Osteocyte (in vitro differentiated cells): ENCODE measurements around the gene TRIM16. TPM values are rescaled to one million over a fixed set of nuclear protein-coding genes. Genes with fewer than 3 reads are reported as not detected.
A peak's percentile ranks its signal among the peaks of the same experiment; 100 is the strongest.
"Not testable (repeated sequence)": the region's sequence is repeated elsewhere in the genome, so short reads cannot be mapped to it uniquely, and the experiment has no call there.

Source experiments
- DNase-seq: peaks from one replicate; pipeline ENCODE4 v3.0.0; 2021; ENCODE audit warnings: mixed read lengths; ENCODE audit not compliant: unreplicated experiment; ENCODE audit errors: extremely low spot score
- H3K27ac Mint-ChIP-seq: one replicate; pipeline ENCODE4 v1.8.0; 2021; ENCODE audit warnings: mild to moderate bottlenecking, mixed read lengths; ENCODE audit not compliant: unreplicated experiment
- H3K27me3 Mint-ChIP-seq: one replicate; pipeline ENCODE4 v1.8.0; 2021; ENCODE audit warnings: mixed read lengths; ENCODE audit not compliant: unreplicated experiment
- H3K36me3 Mint-ChIP-seq: one replicate; pipeline ENCODE4 v1.8.0; 2021; ENCODE audit warnings: mixed read lengths; ENCODE audit not compliant: unreplicated experiment
- H3K4me1 Mint-ChIP-seq: one replicate; pipeline ENCODE4 v1.8.0; 2021; ENCODE audit warnings: mixed read lengths; ENCODE audit not compliant: unreplicated experiment
- H3K4me3 Mint-ChIP-seq: one replicate; pipeline ENCODE4 v1.8.0; 2021; ENCODE audit warnings: mild to moderate bottlenecking, moderate library complexity, mixed read lengths; ENCODE audit not compliant: unreplicated experiment
- H3K9me3 Mint-ChIP-seq: one replicate; pipeline ENCODE4 v1.8.0; 2021; ENCODE audit warnings: mixed read lengths; ENCODE audit not compliant: unreplicated experiment
- total RNA-seq: library from RNA; stranded (reverse); gene quantifications from 2 replicates; pipeline ENCODE4 v1.2.1, GENCODE V29; 2021

TRIM16 gene
- total RNA-seq, 1 donor from 2014 or later, result 23.5 TPM

DNA sequence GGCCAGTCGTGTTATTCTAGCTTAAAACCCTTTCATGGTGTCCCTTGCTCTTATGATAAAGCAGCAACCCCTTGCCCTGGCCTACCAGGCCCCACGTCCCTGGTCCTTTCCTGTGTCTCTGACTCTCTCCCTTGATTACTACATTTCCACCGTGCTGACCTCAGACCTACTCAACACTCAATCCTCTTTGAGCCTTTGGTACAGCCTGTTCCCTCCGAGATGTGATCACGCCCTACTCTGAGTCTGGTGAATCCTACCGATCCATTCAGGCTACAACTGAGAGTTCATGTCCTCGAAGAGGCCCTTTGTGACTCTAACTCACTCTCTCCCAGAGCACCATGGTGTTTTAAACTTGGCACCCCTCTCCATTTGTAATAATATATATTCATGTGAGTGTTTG lies 54.1 kb downstream of the TRIM16 start:
- not testable (repeated sequence) for H3K27ac Mint-ChIP-seq, H3K4me3 Mint-ChIP-seq, H3K4me1 Mint-ChIP-seq, DNase-seq, H3K9me3 Mint-ChIP-seq, H3K27me3 Mint-ChIP-seq
- peaks cover 17% of the 10 kb centered on the region for H3K36me3 Mint-ChIP-seq

- H3K27me3 Mint-ChIP-seq, H3K9me3 Mint-ChIP-seq, H3K27ac Mint-ChIP-seq, H3K36me3 Mint-ChIP-seq, H3K4me3 Mint-ChIP-seq, DNase-seq, H3K4me1 Mint-ChIP-seq: not testable (repeated sequence)
Observed at GRCh38 chr17:15623661-15624209, 60.4 kb downstream of the TRIM16 start.

DNA sequence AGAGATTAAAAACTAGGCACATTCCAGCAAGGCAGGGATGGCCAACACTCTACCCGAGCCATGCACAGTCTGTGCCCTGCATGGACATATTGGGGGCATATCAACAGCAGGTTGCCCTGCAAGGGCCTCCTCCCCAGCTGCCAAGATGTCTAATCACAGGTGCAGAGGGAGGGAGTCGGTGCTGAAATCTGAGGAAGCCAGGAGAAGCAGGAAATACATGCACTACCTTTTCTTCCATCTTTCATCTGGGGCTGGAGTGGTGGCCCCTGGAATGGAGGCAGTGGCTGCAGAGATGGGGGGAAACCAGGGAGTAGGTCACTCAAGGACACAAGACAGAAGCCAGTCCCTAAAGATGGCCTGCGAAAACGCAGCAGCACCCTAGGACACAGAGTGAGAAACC lies 60.9 kb downstream of the TRIM16 start:
- H3K4me1 Mint-ChIP-seq, H3K9me3 Mint-ChIP-seq, H3K4me3 Mint-ChIP-seq: not testable (repeated sequence)

GRCh38 chr17:15622124-15622523 lies 62.0 kb downstream of the TRIM16 start:
- not testable (repeated sequence) for H3K27me3 Mint-ChIP-seq, DNase-seq, H3K9me3 Mint-ChIP-seq, H3K4me3 Mint-ChIP-seq, H3K4me1 Mint-ChIP-seq, H3K27ac Mint-ChIP-seq, H3K36me3 Mint-ChIP-seq

More for the DNA sequence above, 60.9 kb downstream of the TRIM16 start:
- H3K27me3 Mint-ChIP-seq, H3K36me3 Mint-ChIP-seq, DNase-seq, H3K27ac Mint-ChIP-seq: not testable (repeated sequence)

GRCh38 chr17:15619331-15620058 lies 64.6 kb downstream of the TRIM16 start, which contains the start of gene FBXW10B:
Gene FBXW10B (minus strand): TSS chr17:15619704. CDS start chr17:15619512, 192 bp downstream.
- DNase-seq, H3K4me1 Mint-ChIP-seq, H3K27me3 Mint-ChIP-seq, H3K27ac Mint-ChIP-seq, H3K9me3 Mint-ChIP-seq, H3K36me3 Mint-ChIP-seq, H3K4me3 Mint-ChIP-seq: not testable (repeated sequence)

DNA sequence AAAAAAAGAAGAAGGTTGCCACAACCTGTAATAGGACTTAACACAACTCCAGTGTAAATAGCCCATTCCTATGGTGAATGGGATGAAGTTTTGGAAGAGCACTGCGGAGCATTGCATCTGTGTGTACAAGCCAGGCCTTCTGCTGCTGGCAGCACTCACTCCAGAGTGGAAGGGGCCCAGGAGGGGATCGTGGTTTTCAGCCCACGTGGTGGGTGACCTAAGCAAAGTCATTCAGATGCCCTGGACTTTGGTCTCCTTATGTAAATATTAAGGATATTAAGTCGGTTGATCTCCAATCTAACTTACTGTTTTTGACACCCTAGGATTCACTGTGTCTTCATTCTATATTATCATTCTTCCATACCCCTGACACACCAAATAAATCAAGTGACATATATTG lies 67.3 kb downstream of the TRIM16 start:
- not testable (repeated sequence) for H3K9me3 Mint-ChIP-seq, DNase-seq, H3K4me1 Mint-ChIP-seq, H3K36me3 Mint-ChIP-seq, H3K4me3 Mint-ChIP-seq, H3K27me3 Mint-ChIP-seq, H3K27ac Mint-ChIP-seq

GRCh38 chr17:15615850-15616249 lies 68.3 kb downstream of the TRIM16 start:
- not testable (repeated sequence) for H3K4me1 Mint-ChIP-seq, H3K4me3 Mint-ChIP-seq, DNase-seq, H3K9me3 Mint-ChIP-seq, H3K36me3 Mint-ChIP-seq, H3K27me3 Mint-ChIP-seq
- peak overlapping the region; percentile 14 for H3K27ac Mint-ChIP-seq

GRCh38 chr17:15613111-15613510 lies 71.0 kb downstream of the TRIM16 start:
- not testable (repeated sequence) for DNase-seq, H3K4me1 Mint-ChIP-seq, H3K9me3 Mint-ChIP-seq, H3K27me3 Mint-ChIP-seq, H3K4me3 Mint-ChIP-seq, H3K27ac Mint-ChIP-seq, H3K36me3 Mint-ChIP-seq

DNA sequence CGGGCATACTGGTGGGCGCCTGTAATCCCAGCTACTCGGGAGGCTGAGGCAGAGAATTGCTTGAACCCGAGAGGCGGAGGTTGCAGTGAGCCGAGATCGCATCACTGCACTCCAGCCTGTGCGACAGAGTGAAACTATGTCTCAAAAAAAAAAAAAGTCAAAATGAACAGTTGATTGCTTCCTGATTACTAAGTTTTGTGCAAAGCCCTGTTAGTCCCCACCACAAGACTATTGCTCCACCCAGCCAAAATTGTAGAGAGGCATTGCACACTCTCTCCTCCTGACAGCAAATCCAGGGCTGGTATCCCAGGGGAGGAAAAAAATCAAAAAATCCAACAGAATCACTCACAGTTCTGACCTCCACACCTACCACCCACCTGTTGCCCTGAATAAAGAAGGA lies 91.2 kb downstream of the TRIM16 start:
- not testable (repeated sequence) for H3K4me3 Mint-ChIP-seq, H3K9me3 Mint-ChIP-seq, H3K36me3 Mint-ChIP-seq, DNase-seq, H3K27ac Mint-ChIP-seq, H3K4me1 Mint-ChIP-seq, H3K27me3 Mint-ChIP-seq

- not testable (repeated sequence) for H3K36me3 Mint-ChIP-seq
Observed at GRCh38 chr17:15591986-15592385, 92.1 kb downstream of the TRIM16 start.

DNA sequence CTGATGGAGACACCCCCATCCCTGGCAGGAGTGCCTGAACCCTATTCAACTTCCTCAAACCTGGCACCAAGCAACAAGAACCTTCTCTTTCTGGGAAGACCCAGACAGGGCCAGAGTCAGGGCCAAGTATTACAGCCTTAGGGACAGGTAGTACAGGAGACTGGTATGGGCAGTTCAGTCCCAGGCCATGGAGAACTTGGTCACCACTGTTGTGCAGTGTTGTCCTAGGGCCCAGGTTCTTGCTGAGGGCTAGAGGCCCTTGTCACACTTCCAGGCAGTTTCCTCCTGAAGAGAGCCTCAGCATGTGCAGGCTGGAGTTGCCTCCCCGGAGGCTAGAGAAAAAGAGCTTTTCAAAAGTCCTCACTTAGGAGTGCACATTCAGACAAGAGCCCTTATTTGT lies 93.3 kb downstream of the TRIM16 start:
- not testable (repeated sequence) for H3K4me1 Mint-ChIP-seq

More at GRCh38 chr17:15591986-15592385, 92.1 kb downstream of the TRIM16 start:
- DNase-seq, H3K9me3 Mint-ChIP-seq, H3K4me3 Mint-ChIP-seq, H3K27me3 Mint-ChIP-seq, H3K4me1 Mint-ChIP-seq: not testable (repeated sequence)
- peak overlapping the region; percentile 4 for H3K27ac Mint-ChIP-seq

More for the DNA sequence above, 93.3 kb downstream of the TRIM16 start:
- not testable (repeated sequence) for H3K27me3 Mint-ChIP-seq, H3K9me3 Mint-ChIP-seq, H3K4me3 Mint-ChIP-seq, H3K36me3 Mint-ChIP-seq, DNase-seq, H3K27ac Mint-ChIP-seq
